ENCODE measurements around the gene MAMLD1.
"Not testable (repeated sequence)": the region's sequence is repeated elsewhere in the genome, so short reads cannot be mapped to it uniquely, and the experiment has no call there.

Gene MAMLD1, protein sequence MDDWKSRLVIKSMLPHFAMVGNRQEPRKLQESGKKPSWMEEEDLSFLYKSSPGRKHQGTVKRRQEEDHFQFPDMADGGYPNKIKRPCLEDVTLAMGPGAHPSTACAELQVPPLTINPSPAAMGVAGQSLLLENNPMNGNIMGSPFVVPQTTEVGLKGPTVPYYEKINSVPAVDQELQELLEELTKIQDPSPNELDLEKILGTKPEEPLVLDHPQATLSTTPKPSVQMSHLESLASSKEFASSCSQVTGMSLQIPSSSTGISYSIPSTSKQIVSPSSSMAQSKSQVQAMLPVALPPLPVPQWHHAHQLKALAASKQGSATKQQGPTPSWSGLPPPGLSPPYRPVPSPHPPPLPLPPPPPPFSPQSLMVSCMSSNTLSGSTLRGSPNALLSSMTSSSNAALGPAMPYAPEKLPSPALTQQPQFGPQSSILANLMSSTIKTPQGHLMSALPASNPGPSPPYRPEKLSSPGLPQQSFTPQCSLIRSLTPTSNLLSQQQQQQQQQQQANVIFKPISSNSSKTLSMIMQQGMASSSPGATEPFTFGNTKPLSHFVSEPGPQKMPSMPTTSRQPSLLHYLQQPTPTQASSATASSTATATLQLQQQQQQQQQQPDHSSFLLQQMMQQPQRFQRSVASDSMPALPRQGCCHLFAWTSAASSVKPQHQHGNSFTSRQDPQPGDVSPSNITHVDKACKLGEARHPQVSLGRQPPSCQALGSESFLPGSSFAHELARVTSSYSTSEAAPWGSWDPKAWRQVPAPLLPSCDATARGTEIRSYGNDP
- 1.8 to 6.8 (median 3.0) reads per million in 4 experiments for total RNA-seq

DNA sequence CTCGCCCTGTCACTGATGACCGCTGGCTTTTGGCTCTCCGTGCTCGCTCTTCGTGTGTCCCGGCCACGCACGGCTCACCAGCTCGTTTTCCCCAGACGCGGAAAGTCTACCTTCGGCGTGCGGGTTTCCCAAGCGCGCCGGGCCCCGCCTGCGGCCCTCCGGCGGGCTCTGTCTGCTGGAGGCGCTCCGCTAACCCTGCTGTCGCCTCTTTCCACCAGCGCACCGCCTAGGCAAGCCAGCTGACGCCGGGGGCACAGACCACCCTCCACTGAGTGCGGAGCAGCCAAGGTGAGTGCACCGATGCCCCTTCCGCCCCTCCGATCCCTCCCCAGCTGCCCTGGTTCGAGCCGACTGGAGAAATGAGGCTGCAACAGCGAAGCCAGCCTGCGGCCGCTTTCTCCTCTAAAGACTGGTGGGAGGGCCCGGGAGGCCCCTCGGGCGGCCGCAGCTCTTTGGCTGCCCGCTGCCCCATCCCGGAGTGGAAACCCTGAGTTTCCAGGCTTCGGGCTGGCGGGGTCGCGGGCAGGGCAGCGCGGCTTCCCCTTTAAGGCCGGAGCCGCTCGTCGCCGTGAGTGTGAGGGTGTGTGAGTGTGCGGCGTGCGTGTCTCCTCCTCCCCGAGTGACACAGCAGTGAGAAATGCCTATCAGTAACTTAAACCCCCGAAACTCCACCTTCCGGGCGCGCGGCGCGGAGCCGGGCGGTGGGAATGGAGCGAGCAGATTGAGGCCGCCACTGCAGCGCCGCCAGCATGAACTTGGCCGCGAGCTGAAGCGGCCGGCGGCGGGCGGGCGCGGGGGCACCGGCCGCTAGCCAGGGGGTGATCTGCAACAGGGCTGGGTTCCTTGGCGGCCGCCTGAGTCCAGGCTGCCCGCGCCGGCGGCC is at the start of gene MAMLD1:
Gene MAMLD1 (plus strand): TSS at position 719 of the 883 bp plus-strand sequence. CDS start 82,200 bp downstream, outside the sequence.
- DNase-seq: peak; percentile 18

GRCh38 chrX:150313514-150313913 is 49.6 kb upstream of the MAMLD1 start:
- no peak for DNase-seq

GRCh38 chrX:150314186-150314585 is 48.9 kb upstream of the MAMLD1 start:
- DNase-seq: no peak

- DNase-seq: no peak
Observed at GRCh38 chrX:150316564-150316963, 46.6 kb upstream of the MAMLD1 start.

- DNase-seq: no peak
Observed at GRCh38 chrX:150323020-150323419, 40.1 kb upstream of the MAMLD1 start.

DNA sequence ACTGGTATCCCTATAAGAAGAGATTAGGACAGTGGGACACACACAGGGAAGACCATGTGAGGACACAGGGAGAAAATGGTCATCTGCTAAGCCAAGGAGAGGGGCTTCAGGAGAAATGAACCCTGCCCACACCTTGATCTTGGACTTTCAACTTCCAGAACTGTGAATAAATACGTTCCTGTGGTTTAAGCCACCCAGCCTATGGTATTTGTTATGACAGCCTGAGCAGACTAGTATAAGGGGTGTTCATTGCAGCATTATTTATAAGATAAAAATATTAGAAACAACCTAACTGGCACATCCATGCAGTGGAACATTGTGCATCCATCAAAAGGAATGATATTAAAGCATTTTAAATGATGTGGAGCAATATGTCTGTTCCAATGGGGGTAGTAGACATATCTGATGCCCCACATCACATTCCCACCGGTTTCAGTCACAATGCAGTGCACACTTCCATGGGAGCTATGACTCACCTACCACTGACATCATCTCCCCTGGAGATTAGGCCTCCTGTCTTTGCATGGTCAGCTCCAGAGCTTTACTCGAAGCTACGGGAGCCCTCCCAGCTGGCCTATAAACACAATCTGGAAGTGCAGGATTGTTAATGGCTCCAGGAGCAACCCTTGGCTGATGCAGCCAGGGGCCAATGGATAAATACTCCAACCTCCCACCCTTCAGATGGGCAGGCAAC is 38.9 kb upstream of the MAMLD1 start:
- no peak for DNase-seq

GRCh38 chrX:150324919-150325318 is 38.2 kb upstream of the MAMLD1 start:
- DNase-seq: no peak

DNA sequence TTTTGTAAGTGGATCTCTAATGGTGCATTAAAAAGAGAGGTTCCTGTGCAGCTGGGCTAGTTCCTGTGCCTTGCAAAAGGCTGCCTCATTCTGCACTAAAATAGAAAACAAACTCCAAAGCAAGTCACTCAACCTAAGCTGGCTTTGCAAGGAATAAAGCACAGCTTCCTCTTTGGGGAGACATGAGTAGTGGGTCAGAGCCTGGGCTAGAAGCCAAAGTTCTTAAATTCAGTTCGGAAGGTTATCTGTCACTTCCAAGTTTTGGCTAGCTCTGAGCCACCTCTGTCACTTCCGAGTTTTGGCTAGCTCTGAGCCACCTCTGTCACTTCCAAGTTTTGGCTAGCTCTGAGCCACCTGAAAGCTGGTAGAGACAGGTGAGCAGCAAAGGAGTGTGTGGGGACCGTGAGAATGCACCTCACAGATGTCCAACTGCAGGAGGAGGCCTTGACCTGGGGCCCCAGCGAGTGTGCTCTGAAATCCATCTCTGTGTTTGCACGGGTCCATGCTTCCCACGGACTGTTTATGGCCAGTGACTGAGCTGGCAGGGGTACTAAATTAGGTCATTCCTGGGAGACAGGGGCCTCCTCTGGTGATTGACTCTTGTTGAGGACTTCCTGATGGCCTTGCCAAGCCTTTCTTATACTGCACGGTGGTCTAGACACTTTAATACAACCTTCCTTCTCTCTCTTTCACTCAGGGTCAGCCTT is 36.4 kb upstream of the MAMLD1 start:
- no peak for DNase-seq

GRCh38 chrX:150329282-150329681 is 33.8 kb upstream of the MAMLD1 start:
- no peak for DNase-seq

GRCh38 chrX:150329868-150330267 is 33.2 kb upstream of the MAMLD1 start:
- no peak for DNase-seq

DNA sequence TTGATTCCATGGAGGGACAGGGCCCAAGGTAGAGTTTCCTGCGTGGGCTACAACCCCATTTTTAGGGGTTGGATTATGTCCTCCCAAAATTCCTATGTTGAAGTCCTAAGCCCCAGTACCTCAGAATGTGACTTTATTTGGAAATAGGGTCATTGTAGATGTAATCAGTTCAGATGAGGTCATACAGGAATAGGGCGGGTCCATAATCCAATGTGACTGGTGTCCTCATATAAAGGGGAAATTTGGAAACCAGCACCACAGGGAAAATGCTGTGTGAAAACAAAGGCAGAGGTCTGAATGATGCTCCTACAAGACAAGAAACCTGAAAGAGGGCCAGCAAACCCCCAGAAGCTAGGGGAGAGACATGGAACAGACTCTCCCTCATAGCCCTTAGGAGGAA is 31.1 kb upstream of the MAMLD1 start:
- no peak for DNase-seq

DNA sequence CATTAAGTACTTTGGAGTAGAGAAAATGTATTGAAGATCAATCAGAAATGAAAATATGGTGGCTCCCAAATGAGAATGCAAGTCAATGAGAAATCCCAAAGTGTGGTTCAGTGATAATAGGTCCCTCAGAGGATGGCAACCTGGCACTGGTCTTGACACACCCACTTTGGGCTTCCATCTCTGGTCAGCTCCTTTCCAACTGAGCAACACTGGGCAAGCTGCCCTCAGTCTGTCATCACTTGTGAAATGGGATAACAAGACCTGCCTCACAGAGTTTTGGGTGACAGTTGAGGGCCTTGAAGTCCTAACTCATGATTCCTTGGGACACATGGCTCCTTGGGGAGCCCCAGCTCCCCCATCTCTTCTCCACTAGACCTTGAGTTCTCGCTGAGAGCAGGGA is 29.0 kb upstream of the MAMLD1 start:
- no peak for DNase-seq

- no peak for DNase-seq
Observed at GRCh38 chrX:150334981-150335380, 28.1 kb upstream of the MAMLD1 start.

DNA sequence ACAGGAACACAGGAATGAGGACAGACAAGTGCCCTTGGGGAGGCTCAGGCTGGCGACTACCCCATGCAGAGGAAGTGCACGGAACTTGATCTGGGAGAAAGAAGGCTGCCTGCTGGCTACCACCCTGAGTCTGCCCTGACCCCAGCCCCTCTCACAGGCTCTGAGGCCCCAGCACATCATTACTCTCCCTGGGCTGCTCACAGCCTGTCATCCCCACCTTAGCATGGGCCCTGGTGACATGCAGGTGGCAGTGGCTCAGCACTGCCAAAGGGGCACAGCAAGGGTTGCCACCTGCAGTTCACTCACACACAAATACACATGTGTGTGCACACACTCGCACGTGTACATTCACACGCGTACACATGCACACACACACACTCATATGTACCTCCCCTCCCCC is 26.1 kb upstream of the MAMLD1 start:
- no peak for DNase-seq

- no peak for DNase-seq
Observed at GRCh38 chrX:150337536-150337935, 25.6 kb upstream of the MAMLD1 start.

GRCh38 chrX:150338615-150339014 is 24.5 kb upstream of the MAMLD1 start:
- no peak for DNase-seq

GRCh38 chrX:150339736-150340135 is 23.4 kb upstream of the MAMLD1 start:
- no peak for DNase-seq

- DNase-seq: not testable (repeated sequence)
Observed at GRCh38 chrX:150340326-150340725, 22.8 kb upstream of the MAMLD1 start.

GRCh38 chrX:150347471-150347870 is 15.6 kb upstream of the MAMLD1 start:
- DNase-seq: no peak

DNA sequence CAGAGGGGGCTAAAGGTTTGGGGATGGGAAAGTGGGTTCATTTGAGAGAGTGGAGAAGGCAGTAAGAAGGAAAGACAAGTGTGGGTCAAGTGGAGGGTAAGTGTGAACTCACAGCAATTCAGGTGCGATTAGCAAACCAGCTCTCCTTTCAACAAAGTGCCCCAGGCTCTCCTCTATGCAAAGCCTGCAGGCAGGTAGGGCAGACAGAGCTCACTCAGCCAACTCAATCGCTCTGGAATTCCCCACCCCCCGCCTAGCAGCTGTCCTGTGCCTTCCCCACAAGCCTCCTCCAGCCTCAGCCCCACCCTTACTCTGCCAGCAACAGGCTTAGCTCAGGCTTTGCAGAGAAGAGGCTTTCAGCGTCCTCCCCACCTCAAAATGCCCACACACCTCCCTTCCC is 14.8 kb upstream of the MAMLD1 start:
- DNase-seq: no peak

DNA sequence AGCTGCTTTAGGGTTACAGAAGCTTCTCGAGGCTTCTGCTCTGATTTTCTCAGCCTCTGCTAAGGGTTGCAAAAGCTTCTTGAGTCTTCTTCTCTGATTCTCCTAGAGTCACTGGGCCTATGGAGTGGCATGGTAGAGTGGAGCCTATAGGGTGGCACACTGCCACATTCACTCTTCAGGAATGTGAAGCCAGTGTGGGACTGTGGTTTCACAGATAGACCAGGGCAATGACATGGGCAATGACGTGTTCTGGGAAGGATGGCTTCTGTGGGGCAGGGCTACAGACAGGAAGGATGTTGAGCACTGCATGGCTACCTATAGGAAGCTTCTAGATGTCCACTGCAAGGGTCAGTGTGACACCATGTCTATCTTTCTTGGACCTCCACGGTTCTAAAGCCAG is 11.0 kb upstream of the MAMLD1 start:
- no peak for DNase-seq

DNA sequence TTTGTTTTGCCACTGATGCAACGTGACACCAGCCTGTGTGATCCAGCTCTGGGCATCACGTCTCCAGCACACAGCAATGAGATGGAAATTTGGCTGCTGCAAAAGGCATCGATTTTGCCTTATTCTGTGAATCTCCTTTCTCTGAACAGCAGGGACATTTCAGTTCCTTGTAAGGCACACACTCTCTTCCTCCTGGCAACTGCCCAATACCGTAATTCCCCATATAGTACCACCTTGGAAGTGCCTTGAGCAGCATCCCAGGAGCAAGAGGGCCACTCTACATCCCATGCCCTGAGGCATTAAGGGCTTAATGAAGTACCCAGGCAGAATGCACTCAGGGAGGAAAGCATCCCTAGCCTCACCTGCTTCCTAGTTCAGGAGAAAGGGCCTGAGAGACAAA is 10.5 kb upstream of the MAMLD1 start:
- no peak for DNase-seq
